ENCODE measurements around the gene GPR108.

Gene GPR108

GRCh38 chr19:6733338-6734095 is 3.9 kb downstream of the GPR108 start:
- Histone ChIP-seq H3K9me3 (ENCODE audit: control insufficient read depth, insufficient read depth, low read depth, low read length) (no peaks in the 10 kb centered on the region), H3K36me3 (ENCODE audit: control insufficient read depth in 2 of 2, insufficient read depth in 1 of 2, low read length in 2 of 2) (peaks cover 0 to 23% of the 10 kb centered on the region in 2 experiments; a peak in 2 of 3 replicates), H3K4me3 (ENCODE audit: low read depth, low read length) (no peak overlapping the region), H3K27ac (ENCODE audit: extremely low read depth, low read depth, low read length) (no peak overlapping the region), H3K4me1 (ENCODE audit: control insufficient read depth, insufficient read depth, low read length) (peaks cover 5% of the 10 kb centered on the region)
- ChIA-PET CTCF (no interaction called here), POLR2A (no interaction called here)
- no peak for TF ChIP-seq ZNF776 (tag by site-specific recombination; IDR thresholded peaks at IDR 0.05; ENCODE audit: borderline replicate concordance)

GRCh38 chr19:6732803-6733337 is 4.5 kb downstream of the GPR108 start:
- Histone ChIP-seq H3K36me3 (ENCODE audit: control insufficient read depth in 2 of 2, insufficient read depth in 1 of 2, low read length in 2 of 2) (peaks cover 0 to 23% of the 10 kb centered on the region in 2 experiments; a peak in 2 of 3 replicates), H3K9me3 (ENCODE audit: control insufficient read depth, insufficient read depth, low read depth, low read length) (no peaks in the 10 kb centered on the region), H3K4me3 (ENCODE audit: low read depth, low read length) (no peak overlapping the region), H3K27ac (ENCODE audit: extremely low read depth, low read depth, low read length) (no peak overlapping the region), H3K4me1 (ENCODE audit: control insufficient read depth, insufficient read depth, low read length) (no peaks in the 10 kb centered on the region; the same call in 1 of the 2 replicates)
- ChIA-PET CTCF (no interaction called here), POLR2A (no interaction called here)
- TF ChIP-seq ZNF629 (tag by site-specific recombination; IDR thresholded peaks at IDR 0.05), result no peak
- TF ChIP-seq ZNF18 (tag by site-specific recombination; IDR thresholded peaks at IDR 0.05), result no peak
- TF ChIP-seq PATZ1 (tag by site-specific recombination; IDR thresholded peaks at IDR 0.05), result no peak
- no peak for TF ChIP-seq ZNF394 (tag by site-specific recombination; IDR thresholded peaks at IDR 0.05; ENCODE audit: borderline replicate concordance)
- TF ChIP-seq ZNF112 (tag by site-specific recombination; IDR thresholded peaks at IDR 0.05), result no peak
- no peak for TF ChIP-seq OVOL3 (tag by site-specific recombination; IDR thresholded peaks at IDR 0.05)

GRCh38 chr19:6731822-6732221 is 5.6 kb downstream of the GPR108 start:
- H3K4me1 ChIP-seq (ENCODE audit: control insufficient read depth, insufficient read depth, low read length), result no peaks in the 10 kb centered on the region
- no peak overlapping the region for H3K4me3 ChIP-seq (ENCODE audit: low read depth, low read length)
- no peaks in the 10 kb centered on the region for H3K9me3 ChIP-seq (ENCODE audit: control insufficient read depth, insufficient read depth, low read depth, low read length)
- TF ChIP-seq REPIN1 (tag by site-specific recombination; IDR thresholded peaks at IDR 0.05; ENCODE audit: low read depth) (no peak), KLF7 (tag by site-specific recombination; IDR thresholded peaks at IDR 0.05; ENCODE audit: borderline replicate concordance) (no peak), ZIC2 (tag by site-specific recombination; IDR thresholded peaks at IDR 0.05) (no peak), ZNF174 (tag by site-specific recombination; IDR thresholded peaks at IDR 0.05) (no peak)
- ChIA-PET POLR2A (no interaction called here), CTCF (no interaction called here)
- H3K27ac ChIP-seq (ENCODE audit: extremely low read depth, low read depth, low read length), result no peak overlapping the region
- peaks cover 0 to 23% of the 10 kb centered on the region in 2 experiments; a peak in 2 of 3 replicates for H3K36me3 ChIP-seq (ENCODE audit: control insufficient read depth in 2 of 2, insufficient read depth in 1 of 2, low read length in 2 of 2)

- Histone ChIP-seq H3K27ac (ENCODE audit: extremely low read depth, low read depth, low read length) (no peak overlapping the region), H3K36me3 (ENCODE audit: control insufficient read depth in 2 of 2, insufficient read depth in 1 of 2, low read length in 2 of 2) (peaks cover 0 to 23% of the 10 kb centered on the region in 2 experiments; a peak in 2 of 3 replicates), H3K4me3 (ENCODE audit: low read depth, low read length) (no peak overlapping the region), H3K9me3 (ENCODE audit: control insufficient read depth, insufficient read depth, low read depth, low read length) (no peaks in the 10 kb centered on the region), H3K4me1 (ENCODE audit: control insufficient read depth, insufficient read depth, low read length) (no peaks in the 10 kb centered on the region)
- CTCF ChIA-PET, result interaction anchor here (1.5 kb wide), 1 partner anchor 132 kb away, joined by 3 read pairs; no protein-coding TSS in a partner anchor
- POLR2A ChIA-PET, result no interaction called here
- TF ChIP-seq ZNF660 (tag by site-specific recombination; IDR thresholded peaks at IDR 0.05), result no peak
- TF ChIP-seq ZNF24 (tag by site-specific recombination; IDR thresholded peaks at IDR 0.05), result no peak
- no peak for TF ChIP-seq ZNF791 (tag by site-specific recombination; IDR thresholded peaks at IDR 0.05)
- TF ChIP-seq, protein P1, sequence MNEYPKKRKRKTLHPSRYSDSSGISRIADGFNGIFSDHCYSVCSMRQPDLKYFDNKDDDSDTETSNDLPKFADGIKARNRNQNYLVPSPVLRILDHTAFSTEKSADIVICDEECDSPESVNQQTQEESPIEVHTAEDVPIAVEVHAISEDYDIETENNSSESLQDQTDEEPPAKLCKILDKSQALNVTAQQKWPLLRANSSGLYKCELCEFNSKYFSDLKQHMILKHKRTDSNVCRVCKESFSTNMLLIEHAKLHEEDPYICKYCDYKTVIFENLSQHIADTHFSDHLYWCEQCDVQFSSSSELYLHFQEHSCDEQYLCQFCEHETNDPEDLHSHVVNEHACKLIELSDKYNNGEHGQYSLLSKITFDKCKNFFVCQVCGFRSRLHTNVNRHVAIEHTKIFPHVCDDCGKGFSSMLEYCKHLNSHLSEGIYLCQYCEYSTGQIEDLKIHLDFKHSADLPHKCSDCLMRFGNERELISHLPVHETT (tag by site-specific recombination; IDR thresholded peaks at IDR 0.05), result no peak
- TF ChIP-seq ZNF792 (tag by site-specific recombination; IDR thresholded peaks at IDR 0.05), result no peak
- TF ChIP-seq KLF7 (tag by site-specific recombination; IDR thresholded peaks at IDR 0.05; ENCODE audit: borderline replicate concordance), result no peak
- no peak for TF ChIP-seq ZNF404 (tag by site-specific recombination; IDR thresholded peaks at IDR 0.05)
Measured at GRCh38 chr19:6730941-6731670, 6.3 kb downstream of the GPR108 start.

Data from HEK293 (cell line).